ENCODE measurements around the gene SCRN1. TPM values are rescaled to one million over a fixed set of nuclear protein-coding genes. Genes with fewer than 3 reads are reported as not detected.
A peak's percentile ranks its signal among the peaks of the same experiment; 100 is the strongest.

Gene SCRN1
- total RNA-seq (2014; rRNA removed; shearing (Covaris generic)), result 95.3 and 105 TPM in 2 replicates
- polyA plus RNA-seq (2015; cell fraction: cytosol; rRNA removed), result 75.3 and 90.1 TPM in 2 replicates
- 74.1 and 78.0 TPM in 2 replicates for polyA plus RNA-seq (2015; cell fraction: nucleus; rRNA removed)

- peak; percentile 25 for DNase-seq (ENCODE audit: low read depth)
Observed at GRCh38 chr7:29989257-29989995, at the start of gene SCRN1. Gene SCRN1 (minus strand): TSS chr7:29989801. CDS start chr7:29969067, 20,734 bp downstream.

- no peak for DNase-seq (ENCODE audit: low read depth)
Observed at GRCh38 chr7:30038196-30038980, 48.8 kb upstream of the SCRN1 start.

- DNase-seq (ENCODE audit: low read depth), result no peak
Observed at GRCh38 chr7:30036220-30036619, 46.6 kb upstream of the SCRN1 start.

- no peak for DNase-seq (ENCODE audit: low read depth)
Observed at GRCh38 chr7:30034501-30034900, 44.9 kb upstream of the SCRN1 start.

- DNase-seq (ENCODE audit: low read depth), result no peak
Observed at GRCh38 chr7:30032310-30033125, 42.9 kb upstream of the SCRN1 start.

- peak; percentile 3 for DNase-seq (ENCODE audit: low read depth)
Observed at GRCh38 chr7:30029696-30030095, 40.1 kb upstream of the SCRN1 start.

GRCh38 chr7:30028749-30029635 lies 39.4 kb upstream of the SCRN1 start:
- peak; percentile 24 for DNase-seq (ENCODE audit: low read depth)

GRCh38 chr7:30028216-30028748 lies 38.7 kb upstream of the SCRN1 start, which contains the start of gene PLEKHA8:
Gene PLEKHA8 (plus strand): TSS chr7:30028412. CDS start chr7:30028763, 351 bp downstream.
- DNase-seq (ENCODE audit: low read depth), result peak; percentile 87

- no peak for DNase-seq (ENCODE audit: low read depth)
Observed at GRCh38 chr7:30027740-30028215, 38.2 kb upstream of the SCRN1 start.

- no peak for DNase-seq (ENCODE audit: low read depth)
Observed at GRCh38 chr7:30027065-30027456, 37.5 kb upstream of the SCRN1 start.

- DNase-seq (ENCODE audit: low read depth), result peak; percentile 98
Observed at GRCh38 chr7:30026229-30027064, 36.8 kb upstream of the SCRN1 start, which contains the start of gene FKBP14. Gene FKBP14 (minus strand): TSS chr7:30026702. CDS start chr7:30026508, 194 bp downstream.

GRCh38 chr7:30023524-30023923 lies 33.9 kb upstream of the SCRN1 start:
- no peak for DNase-seq (ENCODE audit: low read depth)

- no peak for DNase-seq (ENCODE audit: low read depth)
Observed at GRCh38 chr7:30022991-30023390, 33.4 kb upstream of the SCRN1 start.

GRCh38 chr7:30020535-30020934 lies 30.9 kb upstream of the SCRN1 start:
- DNase-seq (ENCODE audit: low read depth), result no peak

GRCh38 chr7:30019960-30020359 lies 30.4 kb upstream of the SCRN1 start:
- DNase-seq (ENCODE audit: low read depth), result no peak

GRCh38 chr7:30019387-30019786 lies 29.8 kb upstream of the SCRN1 start:
- DNase-seq (ENCODE audit: low read depth), result no peak

- DNase-seq (ENCODE audit: low read depth), result no peak
Observed at GRCh38 chr7:30018451-30018850, 28.9 kb upstream of the SCRN1 start.

GRCh38 chr7:30012757-30013156 lies 23.2 kb upstream of the SCRN1 start:
- DNase-seq (ENCODE audit: low read depth), result no peak

- DNase-seq (ENCODE audit: low read depth), result no peak
Observed at GRCh38 chr7:30010021-30010420, 20.4 kb upstream of the SCRN1 start.
